ENCODE measurements around the gene TNS2.

TNS2 gene

GRCh38 chr12:53005986-53006809, 43.7 kb upstream of the TNS2 start, which contains the start of gene EIF4B:
Gene EIF4B (plus strand): TSS chr12:53006456. CDS start chr12:53006484, 28 bp downstream.
- H3K4me3 ChIP-seq (ENCODE audit: low read depth, low read length), result peak within 1 kb of the TSS; percentile 65
- POLR2A ChIA-PET, result interaction anchor here (0.6 to 1.7 kb wide), 27 partner anchors 9 to 1011 kb away, joined by 3 to 25 read pairs (median 5); partner anchors contain the start of genes AAAS, KRT8, PFDN5 and SPRYD3
- CTCF ChIA-PET, result interaction anchor here (0.6 to 2.1 kb wide), 8 partner anchors 25 to 720 kb away, joined by 3 to 8 read pairs (median 4); no protein-coding TSS in a partner anchor
- H3K4me1 ChIP-seq (ENCODE audit: control insufficient read depth, insufficient read depth, low read length), result peaks cover under 1% of the 10 kb centered on the region
- H3K36me3 ChIP-seq (ENCODE audit: control insufficient read depth in 2 of 2, insufficient read depth in 1 of 2, low read length in 2 of 2), result peaks cover 18 to 25% of the 10 kb centered on the region in 2 experiments; a peak in 2 of 3 replicates
- H3K9me3 ChIP-seq (ENCODE audit: control insufficient read depth, insufficient read depth, low read depth, low read length), result no peaks in the 10 kb centered on the region
- H3K27ac ChIP-seq (ENCODE audit: extremely low read depth, low read depth, low read length), result peak within 1 kb of the TSS; percentile 94
- TF ChIP-seq ZNF223 (tag by site-specific recombination; IDR thresholded peaks at IDR 0.05) (no peak), ZSCAN4 (tag by site-specific recombination; IDR thresholded peaks at IDR 0.05) (no peak; the same call in 1 of the 2 replicates), TSHZ1 (tag by site-specific recombination; IDR thresholded peaks at IDR 0.05; ENCODE audit: borderline replicate concordance) (0 out of 2 replicates have a peak, but pooled peaks have one; percentile 31), ZNF202 (tag by site-specific recombination; IDR thresholded peaks at IDR 0.05; ENCODE audit: borderline replicate concordance) (no peak), ZNF830 (tag by site-specific recombination; IDR thresholded peaks at IDR 0.05; ENCODE audit: low read depth) (no peak), ZNF350 (tag by site-specific recombination; IDR thresholded peaks at IDR 0.05) (no peak), YY2 (tag by site-specific recombination; IDR thresholded peaks at IDR 0.05) (peak; percentile 92), ZBTB44 (tag by site-specific recombination; IDR thresholded peaks at IDR 0.05) (no peak), ZFHX2 (tag by site-specific recombination; conservative IDR thresholded peaks at IDR 0.05) (no peak), OSR2 (tag by site-specific recombination; IDR thresholded peaks at IDR 0.05) (no peak; the same call in 1 of the 2 replicates), SETDB1 (IDR thresholded peaks at IDR 0.05; ENCODE audit: insufficient read length, low read length) (no peak), KLF16 (tag by site-specific recombination; IDR thresholded peaks at IDR 0.05) (peak; percentile 80), IKZF3 (tag by site-specific recombination; IDR thresholded peaks at IDR 0.05) (0 out of 2 replicates have a peak, but pooled peaks have one; percentile 14), GFI1B (tag by site-specific recombination; IDR thresholded peaks at IDR 0.05) (no peak), MYNN (tag by site-specific recombination; IDR thresholded peaks at IDR 0.05; ENCODE audit: borderline replicate concordance) (no peak), ZNF791 (tag by site-specific recombination; IDR thresholded peaks at IDR 0.05) (no peak), HOXA7 (CRISPR knock-in tag; IDR thresholded peaks at IDR 0.05; ENCODE audit: borderline replicate concordance) (no peak), ZNF404 (tag by site-specific recombination; IDR thresholded peaks at IDR 0.05) (no peak), ZNF10 (tag by site-specific recombination; IDR thresholded peaks at IDR 0.05) (peak; percentile 76), ZNF114 (tag by site-specific recombination; IDR thresholded peaks at IDR 0.05) (no peak), ZNF639 (tag by site-specific recombination; IDR thresholded peaks at IDR 0.05) (peak; percentile 81), ZNF292 (tag by site-specific recombination; IDR thresholded peaks at IDR 0.05; ENCODE audit: borderline replicate concordance, low read depth) (no peak), ZNF658 (tag by site-specific recombination; IDR thresholded peaks at IDR 0.05) (no peak), GLI2 (tag by site-specific recombination; IDR thresholded peaks at IDR 0.05; ENCODE audit: borderline replicate concordance, low read depth) (no peak; the same call in 1 of the 2 replicates), ZNF366 (tag by site-specific recombination; conservative IDR thresholded peaks at IDR 0.05) (peak; percentile 84; the same call in 1 of the 2 replicates), ZNF18 (tag by site-specific recombination; IDR thresholded peaks at IDR 0.05) (no peak)
